Cardiac fibroblast (primary cell): ENCODE measurements around the gene IGSF10.
A peak's percentile ranks its signal among the peaks of the same experiment; 100 is the strongest.

ENCODE experiments used
- DNase-seq, 2 donors: peaks; one replicate each; pipeline versions ENCODE4 v3.0.0 to v3.0.0-alpha.2; 2010; ENCODE audit warnings: low read depth in 2 of 2
- H3K4me3 ChIP-seq, 2 donors: replicated peaks in 1 of 2; 1 replicate in 1 of 2; 2 replicates in 1 of 2; pipeline ENCODE4 v1.5.1; 2011; ENCODE audit warnings: low read depth in 2 of 2, low read length in 2 of 2, mild to moderate bottlenecking in 2 of 2, moderate library complexity in 1 of 2
- TF ChIP-seq, protein P1 (sequence below): IDR thresholded peaks from one replicate; pipeline ENCODE4 v1.5.1; 2011; ENCODE audit warnings: low read depth, mild to moderate bottlenecking, low read length, inconsistent platforms

The IGSF10 gene

DNA sequence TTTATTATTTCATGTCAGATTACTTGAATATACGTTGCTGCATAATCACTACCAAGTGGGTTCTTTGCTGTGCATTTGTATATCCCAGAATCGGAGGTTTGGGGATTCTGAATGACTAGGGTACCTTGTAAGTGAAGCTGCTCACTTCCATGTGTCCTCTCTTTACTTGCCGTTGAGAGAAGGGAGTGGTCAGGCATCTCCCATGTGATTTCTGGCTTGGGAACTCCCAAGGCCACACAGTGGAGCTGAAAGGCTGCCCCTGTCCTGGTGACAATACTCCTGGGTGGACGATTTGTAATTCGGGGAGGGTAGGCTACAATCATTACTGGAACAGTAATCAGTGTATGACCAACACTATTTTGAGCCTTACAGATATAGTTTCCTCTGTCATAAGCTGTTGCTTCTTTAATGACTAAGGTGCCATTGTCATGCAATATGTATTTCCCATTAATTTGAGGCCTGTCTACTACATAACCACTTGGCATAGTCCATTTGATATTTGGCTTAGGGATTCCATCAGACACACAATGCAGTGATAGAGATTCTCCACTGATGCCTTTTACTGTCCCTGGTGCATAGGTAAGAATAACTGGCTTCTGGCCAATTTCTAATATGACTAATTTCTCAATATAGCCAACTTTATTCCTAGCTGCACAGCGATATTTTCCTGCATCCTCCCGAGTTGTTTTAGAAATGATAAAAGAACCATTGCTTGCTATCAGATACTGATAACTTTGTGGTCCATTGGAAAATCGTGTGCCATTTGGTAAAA lies 24.0 kb downstream of the IGSF10 start:
- TF ChIP-seq, protein P1, sequence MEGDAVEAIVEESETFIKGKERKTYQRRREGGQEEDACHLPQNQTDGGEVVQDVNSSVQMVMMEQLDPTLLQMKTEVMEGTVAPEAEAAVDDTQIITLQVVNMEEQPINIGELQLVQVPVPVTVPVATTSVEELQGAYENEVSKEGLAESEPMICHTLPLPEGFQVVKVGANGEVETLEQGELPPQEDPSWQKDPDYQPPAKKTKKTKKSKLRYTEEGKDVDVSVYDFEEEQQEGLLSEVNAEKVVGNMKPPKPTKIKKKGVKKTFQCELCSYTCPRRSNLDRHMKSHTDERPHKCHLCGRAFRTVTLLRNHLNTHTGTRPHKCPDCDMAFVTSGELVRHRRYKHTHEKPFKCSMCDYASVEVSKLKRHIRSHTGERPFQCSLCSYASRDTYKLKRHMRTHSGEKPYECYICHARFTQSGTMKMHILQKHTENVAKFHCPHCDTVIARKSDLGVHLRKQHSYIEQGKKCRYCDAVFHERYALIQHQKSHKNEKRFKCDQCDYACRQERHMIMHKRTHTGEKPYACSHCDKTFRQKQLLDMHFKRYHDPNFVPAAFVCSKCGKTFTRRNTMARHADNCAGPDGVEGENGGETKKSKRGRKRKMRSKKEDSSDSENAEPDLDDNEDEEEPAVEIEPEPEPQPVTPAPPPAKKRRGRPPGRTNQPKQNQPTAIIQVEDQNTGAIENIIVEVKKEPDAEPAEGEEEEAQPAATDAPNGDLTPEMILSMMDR = no peak
- DNase-seq = no peak
- no peak overlapping the region for H3K4me3 ChIP-seq

DNA sequence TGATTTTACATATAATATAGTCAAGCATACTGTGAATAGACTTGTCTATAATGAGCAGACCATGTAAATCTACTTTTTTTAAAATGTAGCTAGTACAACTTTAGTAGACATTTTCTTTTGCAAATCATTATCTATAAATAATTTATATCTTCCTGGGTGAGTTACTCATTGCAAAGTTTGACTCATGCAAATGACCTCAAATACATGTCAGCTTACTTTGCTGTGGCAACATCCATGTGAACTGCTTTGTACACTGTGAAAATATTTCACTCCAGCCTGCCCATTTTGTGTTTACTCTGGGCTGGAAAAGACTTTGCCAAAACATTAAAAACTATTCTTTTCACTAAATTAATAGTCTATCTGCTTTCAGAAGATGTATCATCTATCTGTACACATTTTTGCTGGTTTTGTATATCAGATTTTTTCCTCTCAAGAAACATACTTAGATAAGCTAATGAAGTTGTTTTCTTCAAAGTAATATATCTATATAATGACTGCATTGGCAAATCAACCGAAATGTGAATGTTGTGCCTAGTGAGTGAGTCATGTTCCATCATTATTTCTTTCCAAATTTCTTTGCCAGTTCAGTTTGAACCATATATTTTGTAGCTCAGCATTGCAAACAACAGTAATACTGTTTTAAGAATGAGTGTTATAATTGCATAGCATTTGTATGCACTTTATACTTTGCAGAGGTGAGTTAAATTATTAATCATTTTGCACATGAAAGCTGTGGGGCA lies 26.5 kb downstream of the IGSF10 start:
- TF ChIP-seq, protein P1 = no peak
- H3K4me3 ChIP-seq = no peak overlapping the region
- DNase-seq = peak; percentile 87 to 93

DNA sequence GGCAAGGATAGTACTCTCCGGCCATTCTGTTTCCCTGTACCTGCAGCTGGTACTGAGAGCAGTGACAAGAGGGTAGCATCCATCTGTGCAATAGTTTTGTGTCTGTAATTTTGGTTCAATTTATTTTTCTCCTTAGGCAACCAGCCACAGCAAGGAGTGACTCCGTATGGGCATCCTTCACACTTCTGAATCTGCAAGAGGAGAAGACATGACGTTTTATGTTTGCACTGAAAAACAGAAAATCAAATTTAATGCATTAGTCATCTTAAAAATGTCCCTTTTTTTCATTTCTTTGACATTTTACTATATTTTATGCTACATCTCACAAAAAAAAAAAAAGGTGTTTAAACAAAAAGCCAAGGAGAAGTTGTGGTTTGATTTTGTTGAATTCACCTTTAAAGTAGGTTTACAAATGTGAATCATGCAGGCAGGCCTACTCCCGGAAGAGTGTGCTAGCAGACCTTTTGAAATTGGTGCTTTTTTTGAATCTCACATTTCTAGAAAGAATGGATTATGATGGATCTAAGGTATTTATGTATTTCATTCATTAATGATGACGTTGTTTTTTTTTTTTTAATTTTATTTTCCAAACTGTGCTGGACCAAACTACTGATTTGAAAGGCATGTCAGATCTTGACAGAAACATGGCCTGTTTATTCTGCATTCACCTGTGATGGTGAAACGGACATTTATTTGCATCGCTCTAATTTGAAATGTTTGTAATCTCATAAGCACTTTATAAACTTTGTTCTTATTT lies 28.1 kb downstream of the IGSF10 start:
- H3K4me3 ChIP-seq = no peak overlapping the region

DNA sequence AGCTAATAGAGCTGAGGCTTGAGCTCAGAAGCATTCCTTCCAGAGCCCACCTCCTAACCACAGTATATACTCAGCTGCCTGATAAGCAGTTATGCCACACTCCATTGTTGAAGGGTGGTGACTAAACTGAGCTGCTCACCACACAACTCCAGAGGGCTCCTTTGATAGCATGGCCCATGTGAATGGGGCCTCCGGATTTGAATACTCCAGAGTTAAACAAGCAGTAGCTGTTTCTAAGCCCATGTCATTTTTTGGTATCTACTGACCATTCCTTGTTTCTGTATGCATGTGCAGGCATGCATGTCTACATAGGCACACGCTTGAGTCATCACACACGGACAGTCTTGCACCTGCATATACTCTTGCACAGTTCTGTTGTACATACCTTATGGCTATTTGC lies 28.9 kb downstream of the IGSF10 start:
- peak; percentile 71 to 77 for DNase-seq
- no peak overlapping the region for H3K4me3 ChIP-seq
- TF ChIP-seq, protein P1 = no peak

More for the DNA sequence above, 28.1 kb downstream of the IGSF10 start:
- no peak for DNase-seq
- TF ChIP-seq, protein P1 = no peak

DNA sequence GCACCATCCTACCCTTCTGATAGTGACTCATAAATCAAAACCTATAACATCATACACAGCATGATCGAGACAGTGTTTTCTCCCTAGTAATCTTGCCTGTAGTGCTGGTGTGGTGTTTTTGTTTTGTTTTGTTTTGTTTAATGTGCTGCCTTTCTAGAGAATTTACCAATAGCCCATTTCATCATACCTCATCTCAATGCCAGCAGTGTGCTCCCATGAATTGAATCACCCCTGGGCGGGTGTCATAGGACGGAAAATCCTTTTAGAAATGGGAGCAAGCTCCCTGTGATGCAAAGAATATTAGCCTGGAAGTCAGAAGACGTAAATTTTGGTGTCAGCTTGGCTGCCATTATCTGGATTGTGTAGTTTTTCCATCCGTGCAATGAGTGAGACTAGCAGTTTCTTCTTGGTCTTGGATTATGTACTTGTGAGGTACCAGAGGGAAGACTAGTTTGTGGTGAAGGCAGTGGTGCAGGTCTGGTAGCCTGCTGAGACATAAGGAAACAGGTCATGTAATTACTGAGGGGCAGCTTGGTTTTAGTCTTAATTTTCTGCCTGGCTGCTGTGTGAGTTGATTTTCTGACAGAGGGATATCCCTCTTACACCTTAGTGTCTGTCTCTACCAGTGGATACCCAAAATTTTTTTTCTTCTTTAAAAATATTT lies 29.9 kb downstream of the IGSF10 start:
- H3K4me3 ChIP-seq = no peak overlapping the region
- DNase-seq = peak; percentile 27 to 66
- TF ChIP-seq, protein P1 = no peak

DNA sequence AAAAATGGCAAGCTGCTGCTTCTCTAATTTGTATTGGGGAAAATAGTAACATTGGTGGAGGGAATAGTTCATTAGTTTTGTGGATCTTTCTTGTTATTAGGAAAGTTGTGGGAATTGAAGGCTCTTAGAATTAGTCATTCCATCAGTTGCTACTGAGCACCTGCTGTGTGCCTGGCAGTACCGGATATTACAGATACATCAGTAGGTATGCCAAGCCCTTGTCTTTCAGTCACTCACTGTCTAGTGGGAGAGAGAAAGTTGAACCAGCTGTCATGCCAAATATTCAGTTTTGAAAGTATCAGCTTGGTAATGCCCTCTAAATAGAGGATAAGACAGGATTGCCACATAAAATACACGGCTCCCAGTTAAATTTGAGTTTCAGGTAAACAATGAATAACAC lies 32.5 kb downstream of the IGSF10 start:
- TF ChIP-seq, protein P1 = no peak
- H3K4me3 ChIP-seq = no peak overlapping the region
- no peak for DNase-seq
